DMS 273 (cell line): Measurements from ENCODE around the gene DCANP1.

Experiments used
- DNase-seq: peaks from one replicate; lab custom pipeline; 2025; ENCODE audit not compliant: unreplicated experiment; lab: John Stamatoyannopoulos, UW

The DCANP1 gene

GRCh38 chr5:135457424-135458071, 10.4 kb upstream of the DCANP1 start:
- DNase-seq = peak; percentile 87

DNA sequence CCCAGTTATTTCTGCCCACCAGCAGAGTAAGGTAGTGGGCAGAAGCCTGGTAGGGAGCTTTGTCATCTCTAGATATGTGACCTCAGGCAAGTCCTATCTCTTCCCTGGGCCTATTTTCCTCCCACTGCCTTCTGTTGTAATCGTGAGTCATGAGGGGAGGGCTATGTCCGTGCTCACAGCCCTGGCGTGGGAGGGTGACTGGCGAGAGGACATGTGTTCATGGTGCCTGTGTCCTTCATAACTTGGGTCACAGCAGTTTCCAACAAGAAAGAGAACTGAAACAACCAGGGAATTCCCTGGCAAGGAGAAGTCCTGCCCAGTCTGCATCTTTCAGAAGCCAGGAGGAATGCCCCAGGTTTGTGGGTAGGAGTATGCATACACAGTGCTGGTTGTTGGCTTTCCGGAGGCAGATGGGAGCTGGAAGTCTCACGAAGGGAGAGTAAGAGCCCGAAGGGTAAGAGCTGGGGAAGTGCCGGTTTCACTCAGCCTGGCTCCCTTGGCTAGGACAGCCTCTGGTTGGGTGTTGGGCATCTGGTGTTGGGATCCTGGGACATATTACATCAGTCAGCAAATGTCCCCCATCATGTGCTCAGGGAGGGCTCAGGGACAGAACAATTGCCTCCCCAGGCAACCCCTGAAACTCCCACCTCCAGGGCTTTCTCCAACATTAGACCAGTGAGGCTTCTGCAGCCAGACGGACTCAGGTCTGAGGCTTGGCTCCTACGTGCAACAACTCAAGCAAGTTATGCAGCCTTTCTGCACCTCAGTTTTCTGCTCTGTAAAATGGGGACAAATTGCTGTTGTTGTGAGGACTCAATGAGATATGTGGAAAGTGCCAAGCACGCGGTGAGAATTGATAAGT, 9.3 kb upstream of the DCANP1 start:
- peak; percentile 52 for DNase-seq

GRCh38 chr5:135455876-135456237, 8.7 kb upstream of the DCANP1 start:
- DNase-seq = no peak

DNA sequence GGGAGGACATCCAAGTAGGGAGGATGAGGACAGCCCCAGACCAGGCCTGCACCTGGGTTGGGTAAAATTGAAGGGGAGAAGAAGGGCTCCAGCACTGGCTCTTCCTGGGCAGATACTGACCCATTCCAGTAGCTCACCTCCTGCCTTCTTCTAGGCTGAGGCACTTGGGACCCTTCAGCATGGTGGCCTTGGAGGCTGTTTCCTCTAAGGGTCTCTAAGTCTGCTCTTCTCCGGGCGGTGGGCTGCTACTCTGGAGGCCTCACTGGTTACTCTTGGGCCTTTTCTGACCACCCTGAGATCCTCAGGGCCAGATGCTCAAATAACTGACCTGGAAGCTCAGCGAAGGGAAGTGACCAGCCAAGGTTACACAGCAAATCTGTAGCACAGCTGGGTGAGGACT, 7.8 kb upstream of the DCANP1 start:
- DNase-seq = no peak

DNA sequence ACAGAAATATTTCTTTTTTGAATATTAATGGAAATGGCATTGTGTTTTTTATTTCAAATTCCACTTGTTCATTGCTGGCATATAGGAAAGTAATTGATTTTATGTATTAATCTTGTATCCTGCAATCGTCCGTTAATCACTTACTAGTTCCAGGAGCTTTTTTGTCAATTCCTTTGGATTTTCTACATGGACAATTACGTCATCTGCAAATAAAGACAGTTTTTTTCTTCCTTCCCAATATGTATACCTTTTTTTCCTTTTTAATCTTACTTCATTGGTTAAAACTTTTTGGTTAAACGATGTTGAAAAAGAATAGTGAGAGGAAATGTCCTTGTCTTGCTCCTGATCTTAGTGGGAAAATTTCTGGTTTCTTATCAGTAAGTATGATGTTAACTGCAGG, 6.5 kb upstream of the DCANP1 start:
- no peak for DNase-seq

- peak; percentile 59 for DNase-seq
These were observed 5.3 kb upstream of the DCANP1 start, which contains the start of gene TIFAB for GRCh38 chr5:135452321-135453030. TSS of gene TIFAB (minus strand) at chr5:135452351. CDS start at chr5:135449939, 2,412 bp downstream.

GRCh38 chr5:135451581-135452320, 4.6 kb upstream of the DCANP1 start:
- DNase-seq = peak; percentile 59

GRCh38 chr5:135450952-135451351, 3.8 kb upstream of the DCANP1 start:
- no peak for DNase-seq

GRCh38 chr5:135450336-135450735, 3.2 kb upstream of the DCANP1 start:
- DNase-seq = no peak

GRCh38 chr5:135449644-135450043, 2.5 kb upstream of the DCANP1 start:
- DNase-seq = no peak

DNA sequence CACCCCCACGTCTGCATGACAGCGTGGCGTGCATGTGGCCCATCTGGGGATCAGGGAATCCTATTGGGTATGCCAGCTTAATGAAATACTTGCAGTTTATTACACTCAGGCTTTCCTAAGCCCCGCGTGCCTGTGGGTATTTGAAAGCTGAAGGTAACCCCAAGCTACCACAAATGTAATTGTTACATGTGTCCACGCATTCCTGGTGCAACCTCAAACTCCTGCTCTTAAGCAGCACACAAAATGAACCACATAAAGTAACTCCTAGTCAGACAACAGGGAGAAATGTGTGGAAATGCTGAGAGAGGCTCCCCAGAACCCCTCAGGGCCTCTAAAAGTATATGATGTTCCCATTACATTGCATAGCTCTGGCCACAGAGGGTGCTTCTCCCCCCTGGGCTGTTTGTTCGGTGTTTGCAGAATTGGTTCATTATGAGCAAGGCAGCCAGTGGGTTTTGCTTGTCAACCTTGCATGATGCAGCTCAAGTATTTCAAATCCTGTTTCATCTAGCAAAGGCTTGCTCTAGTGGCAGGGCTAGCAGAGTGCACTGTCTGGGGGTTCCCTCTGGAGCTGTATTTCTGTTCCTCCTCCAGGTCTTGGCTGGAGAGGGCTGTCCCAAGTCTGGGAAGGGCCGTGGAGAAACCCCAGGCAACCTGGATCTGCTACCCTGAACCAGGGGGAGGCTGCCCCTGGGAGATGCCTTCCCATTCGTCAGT, 1.8 kb upstream of the DCANP1 start:
- DNase-seq = no peak

GRCh38 chr5:135448071-135448739, 1.1 kb upstream of the DCANP1 start:
- DNase-seq = no peak

DNA sequence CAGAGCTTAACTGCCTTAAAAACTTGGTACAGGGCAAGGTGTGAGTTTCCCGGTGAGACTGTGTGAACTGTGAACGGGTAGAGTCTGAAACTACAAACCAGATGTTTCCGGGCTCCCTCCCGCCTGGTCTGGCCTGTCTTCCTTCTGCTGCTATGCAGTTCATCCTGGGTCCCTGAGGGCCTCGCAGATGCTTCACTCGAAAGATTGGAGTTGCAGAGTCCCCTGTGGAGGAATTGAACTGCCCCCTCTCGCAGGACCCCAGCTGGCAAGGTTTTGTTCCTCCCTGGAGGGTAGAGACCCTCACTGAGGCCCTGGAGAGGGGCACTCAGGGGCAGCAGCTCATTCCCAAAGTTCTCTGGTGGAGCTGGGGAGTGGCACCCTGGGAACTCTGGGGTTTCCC, 533 bp downstream of the DCANP1 start:
- DNase-seq = no peak

- no peak for DNase-seq
These were observed 942 bp downstream of the DCANP1 start for GRCh38 chr5:135446206-135446605.

DNA sequence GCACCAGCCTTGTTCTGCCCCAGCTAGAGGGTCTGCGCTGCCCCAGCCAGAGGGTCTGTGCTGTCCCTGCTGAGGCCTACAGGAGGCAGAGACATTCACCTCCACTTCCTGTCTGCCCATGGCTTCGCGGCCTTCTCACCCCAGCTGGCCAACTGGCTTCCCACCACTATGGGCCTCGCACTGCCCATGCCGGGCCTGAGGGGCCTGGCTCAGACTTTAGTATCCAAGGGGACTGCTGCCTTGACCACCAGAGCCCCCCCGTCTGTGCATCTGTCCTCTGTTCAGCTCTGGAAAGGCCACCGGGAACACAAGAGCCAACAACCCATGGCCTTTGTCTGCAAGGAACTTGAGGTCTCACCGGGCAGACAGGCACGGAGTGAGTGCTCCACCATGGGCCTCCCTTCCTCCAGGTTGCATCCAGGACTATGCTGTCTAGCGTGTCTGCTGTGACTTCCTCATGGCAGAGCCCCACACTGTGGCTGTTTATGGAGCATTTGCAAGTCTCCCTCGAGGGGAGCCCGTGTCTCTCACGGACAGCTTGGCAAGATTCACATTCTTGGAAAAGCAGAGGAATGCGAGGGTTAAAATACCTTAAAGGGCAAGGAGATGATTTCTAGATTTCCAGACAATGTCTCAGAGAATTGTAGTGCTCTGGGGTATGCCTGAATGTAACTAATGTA, 1.7 kb downstream of the DCANP1 start:
- no peak for DNase-seq

DNA sequence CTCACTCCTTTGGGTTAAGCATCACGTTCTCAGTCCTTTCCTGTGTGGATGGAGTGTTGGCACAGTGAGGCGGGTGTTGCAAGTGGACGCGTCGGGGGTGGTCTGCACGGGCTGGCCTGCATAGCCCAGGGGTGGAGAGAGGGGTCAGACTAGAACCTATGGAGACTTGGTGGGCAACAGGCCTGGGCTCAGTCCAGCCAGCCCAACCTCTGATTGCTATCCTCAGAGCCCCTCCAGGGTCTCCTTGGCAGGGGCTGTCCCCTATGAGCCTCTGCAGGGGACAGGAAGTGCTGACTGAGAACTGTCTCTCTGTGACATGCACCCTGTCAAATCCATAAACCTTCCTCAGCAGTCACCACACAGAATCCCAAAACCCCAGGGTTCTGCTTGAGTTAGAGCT, 2.3 kb downstream of the DCANP1 start:
- DNase-seq = no peak

DNA sequence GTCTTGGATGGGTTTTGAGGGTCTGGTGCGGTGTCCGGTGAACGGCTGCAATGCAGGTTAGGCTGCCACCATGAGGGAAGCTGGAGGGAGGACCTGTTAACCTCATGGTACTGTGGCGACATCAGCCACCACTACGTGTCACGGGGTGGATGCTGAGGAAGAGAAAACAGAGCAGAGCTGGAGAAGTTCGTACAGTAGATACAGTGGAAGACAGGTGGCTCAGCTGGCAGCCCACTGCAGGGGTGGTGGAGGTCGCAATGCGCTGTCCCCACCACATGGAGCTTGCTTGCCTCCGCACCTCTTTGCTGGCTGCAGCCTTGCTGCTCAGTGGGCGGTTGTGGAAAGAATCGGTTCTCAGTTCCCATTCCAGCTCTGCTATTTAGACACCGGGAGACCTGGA, 2.8 kb downstream of the DCANP1 start:
- no peak for DNase-seq

- DNase-seq = peak; percentile 37
These were observed 3.8 kb downstream of the DCANP1 start for GRCh38 chr5:135443161-135443960.
